PC-9 (cell line): ENCODE data around the gene A4GNT. TPM values are rescaled to one million over a fixed set of nuclear protein-coding genes. Genes with fewer than 3 reads are reported as not detected.
A peak's percentile ranks its signal among the peaks of the same experiment; 100 is the strongest.

ENCODE experiments used
- BruUV-seq: library from RNA; stranded (reverse); fragments of 400-500 nt; replicated peaks from 2 replicates; lab custom pipeline; 2021; lab: Mats Ljungman, UMichigan
- CTCF ChIA-PET: fragments of 300-600 bp; sonication (Branson Sonifier 250); formaldehyde crosslinking; loops from one replicate; lab custom pipeline; 2022; ENCODE audit warnings: antibody characterized with exemption; lab: Charles Lee
- POLR2A ChIA-PET: fragments of 300-600 bp; sonication (Branson Sonifier 250); formaldehyde crosslinking; loops from one replicate; lab custom pipeline; 2022; ENCODE audit warnings: antibody characterized with exemption; ENCODE audit not compliant: unreplicated experiment; lab: Charles Lee
- DNase-seq, 2 experiments: peaks; one replicate each; pipeline versions ENCODE4 v3.0.0 to v3.0.0-alpha.2; 2015 to 2022; ENCODE audit warnings: mixed read lengths in 1 of 2
- H2AFZ ChIP-seq: fragments of 200-600 bp; sonication (generic); 2 replicates; pipeline ENCODE4 v1.8.1; 2017; ENCODE audit warnings: antibody characterized with exemption
- H3F3A ChIP-seq: fragments of 200-600 bp; sonication (generic); 2 replicates; pipeline ENCODE4 v1.8.1; 2017; ENCODE audit warnings: antibody characterized with exemption, mild to moderate bottlenecking, low read depth; ENCODE audit not compliant: insufficient read depth
- H3K27ac ChIP-seq: fragments of 200-600 bp; sonication (generic); 2 replicates; pipeline ENCODE4 v1.6.1; 2016; ENCODE audit warnings: mixed run types
- H3K27me3 ChIP-seq: fragments of 200-600 bp; sonication (generic); 2 replicates; pipeline ENCODE4 v1.6.1; 2016; ENCODE audit warnings: low read depth, mixed run types; ENCODE audit not compliant: insufficient read depth
- H3K36me3 ChIP-seq: fragments of 200-600 bp; sonication (generic); 2 replicates; pipeline ENCODE4 v1.6.1; 2016; ENCODE audit warnings: low read depth, mixed run types
- H3K4me1 ChIP-seq: fragments of 200-600 bp; sonication (generic); replicated peaks from 2 replicates; pipeline ENCODE4 v1.6.1; 2016; ENCODE audit warnings: mixed run types; ENCODE audit not compliant: insufficient read depth
- H3K4me2 ChIP-seq: fragments of 200-600 bp; sonication (generic); 2 replicates; pipeline ENCODE4 v1.6.1; 2017; ENCODE audit warnings: mixed run types
- H3K4me3 ChIP-seq: fragments of 200-600 bp; sonication (generic); 2 replicates; pipeline ENCODE4 v1.6.1; 2016; ENCODE audit warnings: mixed run types
- H3K79me2 ChIP-seq: fragments of 200-600 bp; sonication (generic); 2 replicates; pipeline ENCODE4 v1.6.1; 2017; ENCODE audit warnings: low read depth, mixed run types
- H3K9me2 ChIP-seq: fragments of 200-600 bp; sonication (generic); 2 replicates; pipeline ENCODE4 v1.8.1; 2017; ENCODE audit warnings: mild to moderate bottlenecking; ENCODE audit not compliant: insufficient read depth
- H3K9me3 ChIP-seq: fragments of 200-600 bp; sonication (generic); 2 replicates; pipeline ENCODE4 v1.8.1; 2016; ENCODE audit warnings: low read depth; ENCODE audit not compliant: insufficient read depth
- H4K20me1 ChIP-seq: fragments of 200-600 bp; sonication (generic); 2 replicates; pipeline ENCODE4 v1.8.1; 2017; ENCODE audit not compliant: insufficient read depth
- EZH2 ChIP-seq: fragments of 200-600 bp; sonication (generic); IDR thresholded peaks from 2 replicates; pipeline ENCODE4 v1.8.0; 2017; ENCODE audit warnings: antibody characterized with exemption, low read depth
- intact Hi-C: fragments of 100-400 bp; cut with micrococcal nuclease; formaldehyde crosslinking; loops from one replicate; pipeline ENCODE4 v1.10.0; 2022; ENCODE audit not compliant: unreplicated experiment
- total RNA-seq: library from RNA; stranded (reverse); gene quantifications from 2 replicates; pipeline ENCODE4 v1.2.3, GENCODE V29; 2021
- TF ChIP-seq, protein P1 (sequence below): fragments of 200-600 bp; sonication (generic); conservative IDR thresholded peaks from 2 replicates; pipeline ENCODE4 v1.6.1; 2017; ENCODE audit warnings: mixed run types, antibody characterized with exemption, mild to moderate bottlenecking, moderate library complexity

Gene A4GNT
- total RNA-seq, 1 experiment from 2014 or later: not detected

DNA sequence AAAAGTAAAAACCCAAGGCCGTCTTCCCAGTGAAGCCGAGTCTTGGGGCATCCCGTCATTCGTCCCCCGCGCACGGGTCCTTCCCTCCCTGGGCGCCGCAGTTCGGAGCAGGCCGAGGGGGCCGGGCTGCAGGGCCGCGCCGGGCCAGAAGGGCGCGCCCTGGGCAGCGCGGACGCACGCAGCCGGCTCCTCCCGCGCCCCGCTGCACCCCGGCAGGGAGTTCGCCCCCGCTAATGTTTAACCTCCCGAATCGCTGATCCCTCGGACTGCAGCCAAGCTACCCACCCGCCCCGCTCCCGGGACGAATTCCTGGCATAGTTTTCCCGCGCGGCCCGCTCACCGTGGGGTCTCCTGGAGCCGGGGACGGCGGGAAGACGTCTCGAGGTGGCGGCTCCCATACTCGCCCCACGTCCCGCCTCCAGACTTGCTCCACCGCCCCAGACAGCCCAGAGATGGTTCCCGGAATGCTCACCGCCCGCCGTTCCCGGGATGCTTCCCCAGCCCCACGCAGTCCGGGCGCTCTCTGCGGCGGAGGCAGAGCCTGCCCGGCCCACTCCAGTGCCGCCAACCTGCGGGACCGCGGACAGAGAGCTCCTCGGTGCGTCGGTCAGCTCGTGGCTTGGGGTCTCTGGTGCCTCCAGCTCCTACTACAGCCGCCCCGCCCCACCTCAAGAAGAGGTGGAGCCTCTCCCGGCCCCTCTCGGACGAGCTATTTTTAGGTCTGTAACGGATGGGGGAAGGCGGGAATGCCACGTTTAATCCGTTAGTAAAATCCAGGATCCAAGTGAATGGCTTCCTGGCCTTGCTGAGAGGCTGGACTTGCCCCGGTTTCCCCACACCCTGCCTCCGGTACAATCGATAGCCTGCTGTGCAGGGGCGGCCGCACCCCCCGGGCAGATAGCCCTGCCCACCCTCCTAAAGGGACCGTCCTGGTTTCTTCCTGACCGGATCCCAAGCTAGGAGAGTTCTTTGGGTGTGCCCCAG lies 16.9 kb downstream of the A4GNT start, which contains the start of gene DZIP1L:
TSS of gene DZIP1L (minus strand) at position 621 of the 984 bp plus-strand sequence. CDS start 11,637 bp downstream, outside the sequence.
- intact Hi-C loops: loop anchor here (2.0 kb wide), 1 partner anchor 36 kb away; no protein-coding TSS in a partner anchor
- BruUV-seq: TSS peak; percentile 25
- Histone ChIP-seq H2AFZ (peak within 1 kb of the TSS; percentile 94), H3K27me3 (no peaks in the 10 kb centered on the region), H3K27ac (no peak within 1 kb of the TSS; the same call in 1 of the 2 replicates), H3K4me1 (peaks cover 13% of the 10 kb centered on the region), H4K20me1 (no peaks in the 10 kb centered on the region), H3K9me3 (no peaks in the 10 kb centered on the region), H3K4me3 (peak within 1 kb of the TSS; percentile 91), H3K79me2 (peaks cover 8% of the 10 kb centered on the region; the same call in 1 of the 2 replicates), H3K9me2 (no peaks in the 10 kb centered on the region), H3K4me2 (peak within 1 kb of the TSS; percentile 86), H3K36me3 (no peaks in the 10 kb centered on the region), H3F3A (peaks cover 14% of the 10 kb centered on the region; the same call in 1 of the 2 replicates)
- ChIA-PET CTCF (interaction anchor here (0.6 kb wide), 1 partner anchor 251 kb away, joined by 3 read pairs; no protein-coding TSS in a partner anchor), POLR2A (interaction anchor here (0.6 kb wide), 1 partner anchor 98 kb away, joined by 4 read pairs; no protein-coding TSS in a partner anchor)
- no peak for TF ChIP-seq EZH2
- TF ChIP-seq, protein P1, sequence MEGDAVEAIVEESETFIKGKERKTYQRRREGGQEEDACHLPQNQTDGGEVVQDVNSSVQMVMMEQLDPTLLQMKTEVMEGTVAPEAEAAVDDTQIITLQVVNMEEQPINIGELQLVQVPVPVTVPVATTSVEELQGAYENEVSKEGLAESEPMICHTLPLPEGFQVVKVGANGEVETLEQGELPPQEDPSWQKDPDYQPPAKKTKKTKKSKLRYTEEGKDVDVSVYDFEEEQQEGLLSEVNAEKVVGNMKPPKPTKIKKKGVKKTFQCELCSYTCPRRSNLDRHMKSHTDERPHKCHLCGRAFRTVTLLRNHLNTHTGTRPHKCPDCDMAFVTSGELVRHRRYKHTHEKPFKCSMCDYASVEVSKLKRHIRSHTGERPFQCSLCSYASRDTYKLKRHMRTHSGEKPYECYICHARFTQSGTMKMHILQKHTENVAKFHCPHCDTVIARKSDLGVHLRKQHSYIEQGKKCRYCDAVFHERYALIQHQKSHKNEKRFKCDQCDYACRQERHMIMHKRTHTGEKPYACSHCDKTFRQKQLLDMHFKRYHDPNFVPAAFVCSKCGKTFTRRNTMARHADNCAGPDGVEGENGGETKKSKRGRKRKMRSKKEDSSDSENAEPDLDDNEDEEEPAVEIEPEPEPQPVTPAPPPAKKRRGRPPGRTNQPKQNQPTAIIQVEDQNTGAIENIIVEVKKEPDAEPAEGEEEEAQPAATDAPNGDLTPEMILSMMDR: peak; percentile 52; the same call in 1 of the 2 replicates
- DNase-seq: peak in 1 of 2 experiments; percentile 53

DNA sequence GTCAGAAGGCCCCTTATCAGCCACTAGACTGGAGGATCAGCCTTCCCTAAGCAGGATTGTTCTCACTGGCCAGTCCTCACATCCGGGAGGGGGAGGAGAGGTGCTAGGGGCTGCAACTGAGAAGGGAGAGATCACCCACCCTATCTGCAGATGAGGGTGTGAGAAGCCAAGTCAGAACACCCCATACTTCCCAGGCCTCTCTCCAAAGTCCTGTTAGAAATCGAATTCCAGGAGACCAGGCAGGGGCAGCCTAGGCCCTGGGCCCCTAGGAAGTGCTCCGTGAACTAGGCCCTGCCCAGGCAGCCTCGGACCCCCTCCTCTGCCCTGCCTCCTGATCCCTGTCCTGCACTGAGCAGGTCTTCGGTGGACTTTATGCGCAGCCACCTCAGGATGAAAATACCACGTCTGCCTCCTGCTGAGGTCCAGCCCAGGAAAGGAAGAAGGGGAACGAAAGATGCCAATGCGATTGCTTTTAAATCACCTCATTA lies 17.7 kb downstream of the A4GNT start:
- Histone ChIP-seq H3K4me2 (peak overlapping the region; percentile 86), H4K20me1 (no peaks in the 10 kb centered on the region), H3K79me2 (peaks cover 8% of the 10 kb centered on the region; the same call in 1 of the 2 replicates), H3K4me1 (peaks cover 13% of the 10 kb centered on the region), H3K9me3 (no peaks in the 10 kb centered on the region), H3K9me2 (no peaks in the 10 kb centered on the region), H3K4me3 (peak overlapping the region; percentile 91; the same call in 1 of the 2 replicates), H3K36me3 (no peaks in the 10 kb centered on the region), H3F3A (peaks cover 14% of the 10 kb centered on the region; the same call in 1 of the 2 replicates), H3K27ac (no peak overlapping the region; the same call in 1 of the 2 replicates), H2AFZ (peak overlapping the region; percentile 94), H3K27me3 (no peaks in the 10 kb centered on the region)
- intact Hi-C loops: loop anchor here (2.0 kb wide), 1 partner anchor 36 kb away; no protein-coding TSS in a partner anchor
- no TSS peak for BruUV-seq
- DNase-seq: no peak
- CTCF ChIA-PET: no interaction called here
- TF ChIP-seq EZH2: no peak
- POLR2A ChIA-PET: no interaction called here

DNA sequence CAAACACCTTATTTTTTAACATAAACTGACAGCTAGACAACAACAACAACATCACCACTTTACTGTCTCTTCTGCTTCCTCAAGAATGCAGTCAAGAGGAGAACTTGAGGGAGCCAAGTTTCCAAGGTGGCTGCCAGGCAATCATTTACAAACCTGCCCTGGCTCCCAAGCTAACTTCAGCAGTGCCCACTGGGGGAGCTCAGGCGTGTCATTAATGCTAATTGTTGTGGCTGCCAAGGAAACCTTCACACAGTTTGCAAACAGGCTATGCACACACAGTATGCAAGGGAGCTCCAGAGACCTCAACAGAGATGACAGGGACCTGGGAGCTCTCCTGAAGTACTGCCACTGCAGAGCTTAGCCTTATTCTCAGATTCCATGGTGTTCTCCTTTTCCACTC lies 18.9 kb downstream of the A4GNT start:
- BruUV-seq: no TSS peak
- CTCF ChIA-PET: interaction anchor here (0.7 kb wide), 1 partner anchor 12 kb away, joined by 3 read pairs; no protein-coding TSS in a partner anchor

More for the DNA sequence above, 18.9 kb downstream of the A4GNT start:
- H3K27ac ChIP-seq: no peak overlapping the region
- H3K36me3 ChIP-seq: no peaks in the 10 kb centered on the region
- no peaks in the 10 kb centered on the region for H4K20me1 ChIP-seq
- H3K4me3 ChIP-seq: no peak overlapping the region
- intact Hi-C loops: no loop called here
- peak overlapping the region; percentile 86 for H3K4me2 ChIP-seq
- TF ChIP-seq, protein P1: no peak
- no peak for TF ChIP-seq EZH2
- peaks cover 8% of the 10 kb centered on the region; the same call in 1 of the 2 replicates for H3K79me2 ChIP-seq
- H3K27me3 ChIP-seq: no peaks in the 10 kb centered on the region
- H3K9me2 ChIP-seq: no peaks in the 10 kb centered on the region
- H3K9me3 ChIP-seq: no peaks in the 10 kb centered on the region
- DNase-seq: no peak
- H2AFZ ChIP-seq: no peak overlapping the region
- peaks cover 13% of the 10 kb centered on the region for H3K4me1 ChIP-seq
- H3F3A ChIP-seq: peaks cover 14% of the 10 kb centered on the region; the same call in 1 of the 2 replicates
- POLR2A ChIA-PET: no interaction called here
